ENCODE data around the gene G2E3. TPM values are rescaled to one million over a fixed set of nuclear protein-coding genes. Genes with fewer than 3 reads are reported as not detected.

G2E3 gene
- total RNA-seq, 2 donors from 2014 or later = 44.8 to 80.1 TPM

- Mint-ChIP-seq H3K4me3 (no peak overlapping the region), H3K27me3 (ENCODE audit: insufficient read depth) (no peaks in the 10 kb centered on the region)
Measured at GRCh38 chr14:30528778-30529642, 29.9 kb upstream of the G2E3 start.

GRCh38 chr14:30532264-30532663, 26.7 kb upstream of the G2E3 start:
- Mint-ChIP-seq H3K27me3 (ENCODE audit: insufficient read depth) (no peaks in the 10 kb centered on the region), H3K27ac (no peak overlapping the region), H3K4me1 (no peaks in the 10 kb centered on the region), H3K4me3 (no peak overlapping the region), H3K9me3 (peaks cover 5% of the 10 kb centered on the region), H3K36me3 (ENCODE audit: low read depth) (no peaks in the 10 kb centered on the region)
- Histone ChIP-seq H3K27me3 (ENCODE audit: control insufficient read depth, insufficient read depth, low read length, poor library complexity, severe bottlenecking) (no peaks in the 10 kb centered on the region), H3K36me3 (ENCODE audit: control insufficient read depth, insufficient read depth, low read length) (no peaks in the 10 kb centered on the region), H3K9ac (ENCODE audit: extremely low read depth, low read length, poor library complexity, severe bottlenecking) (no peak overlapping the region), H3K4me3 (ENCODE audit: low read length) (no peak overlapping the region), H3K9me3 (ENCODE audit: control insufficient read depth, low read length) (no peaks in the 10 kb centered on the region), H3K27ac (ENCODE audit: low read depth, low read length) (no peak overlapping the region), H3K4me1 (ENCODE audit: control insufficient read depth, insufficient read depth, low read length) (no peaks in the 10 kb centered on the region)
- TF ChIP-seq CTCF (conservative IDR thresholded peaks at IDR 0.05) = no peak
- DNase-seq = no peak
- 97 to 100% methylated on average over 2 to 5 of the region's 5 CpGs for WGBS, 2 experiments (ENCODE audit: insufficient coverage in 1 of 2, insufficient read length in 1 of 2)

More at GRCh38 chr14:30528778-30529642, 29.9 kb upstream of the G2E3 start:
- TF ChIP-seq CTCF (conservative IDR thresholded peaks at IDR 0.05) = no peak
- Mint-ChIP-seq H3K9me3 (peaks cover 9% of the 10 kb centered on the region), H3K27ac (no peak overlapping the region), H3K4me1 (peaks cover 15% of the 10 kb centered on the region), H3K36me3 (ENCODE audit: low read depth) (no peaks in the 10 kb centered on the region)
- no peak overlapping the region for H3K4me3 ChIP-seq (ENCODE audit: low read length)
- H3K27me3 ChIP-seq (ENCODE audit: control insufficient read depth, insufficient read depth, low read length, poor library complexity, severe bottlenecking) = peaks cover 4% of the 10 kb centered on the region
- H3K9ac ChIP-seq (ENCODE audit: extremely low read depth, low read length, poor library complexity, severe bottlenecking) = no peak overlapping the region
- no peaks in the 10 kb centered on the region for H3K36me3 ChIP-seq (ENCODE audit: control insufficient read depth, insufficient read depth, low read length)
- no peak for DNase-seq
- H3K27ac ChIP-seq (ENCODE audit: low read depth, low read length) = no peak overlapping the region
- 92 to 97% methylated on average over 6 to 12 of the region's 12 CpGs for WGBS, 2 experiments (ENCODE audit: insufficient coverage in 1 of 2, insufficient read length in 1 of 2)
- peaks cover 5% of the 10 kb centered on the region for H3K4me1 ChIP-seq (ENCODE audit: control insufficient read depth, insufficient read depth, low read length)
- peaks cover 4% of the 10 kb centered on the region for H3K9me3 ChIP-seq (ENCODE audit: control insufficient read depth, low read length)

- no peaks in the 10 kb centered on the region for H3K9me3 ChIP-seq (ENCODE audit: control insufficient read depth, low read length)
- H3K4me3 ChIP-seq (ENCODE audit: low read length) = no peak overlapping the region
- DNase-seq = no peak
- no peaks in the 10 kb centered on the region for H3K36me3 ChIP-seq (ENCODE audit: control insufficient read depth, insufficient read depth, low read length)
- no peak overlapping the region for H3K9ac ChIP-seq (ENCODE audit: extremely low read depth, low read length, poor library complexity, severe bottlenecking)
- H3K27ac Mint-ChIP-seq = no peak overlapping the region
- H3K4me3 Mint-ChIP-seq = no peak overlapping the region
- H3K27me3 ChIP-seq (ENCODE audit: control insufficient read depth, insufficient read depth, low read length, poor library complexity, severe bottlenecking) = no peaks in the 10 kb centered on the region
- no peaks in the 10 kb centered on the region for H3K4me1 Mint-ChIP-seq
- no peak overlapping the region for H3K27ac ChIP-seq (ENCODE audit: low read depth, low read length)
- H3K27me3 Mint-ChIP-seq (ENCODE audit: insufficient read depth) = no peaks in the 10 kb centered on the region
- 90 to 100% methylated on average over 1 of the region's 1 CpG for WGBS, 2 experiments (ENCODE audit: insufficient coverage in 1 of 2, insufficient read length in 1 of 2)
- no peaks in the 10 kb centered on the region for H3K36me3 Mint-ChIP-seq (ENCODE audit: low read depth)
- TF ChIP-seq CTCF (conservative IDR thresholded peaks at IDR 0.05) = no peak
- no peaks in the 10 kb centered on the region for H3K9me3 Mint-ChIP-seq
- H3K4me1 ChIP-seq (ENCODE audit: control insufficient read depth, insufficient read depth, low read length) = no peaks in the 10 kb centered on the region
Measured at GRCh38 chr14:30533126-30533525, 25.8 kb upstream of the G2E3 start.

Measured in endodermal cell (in vitro differentiated cells).